Stimulated activated CD8-positive, alpha-beta memory T cell treated with anti-CD3 and anti-CD28 coated beads, Interleukin-7, amount 100 ng/mL, for 4 hours (primary cell): ENCODE data around the gene MAP3K5.
"Not testable (repeated sequence)": the region's sequence is repeated elsewhere in the genome, so short reads cannot be mapped to it uniquely, and the experiment has no call there.

Experiments
- DNase-seq, 2 donors: peaks; one replicate each; pipeline ENCODE4 v3.0.0-alpha.2; 2020; ENCODE audit warnings: low read depth in 2 of 2

The MAP3K5 gene

DNA sequence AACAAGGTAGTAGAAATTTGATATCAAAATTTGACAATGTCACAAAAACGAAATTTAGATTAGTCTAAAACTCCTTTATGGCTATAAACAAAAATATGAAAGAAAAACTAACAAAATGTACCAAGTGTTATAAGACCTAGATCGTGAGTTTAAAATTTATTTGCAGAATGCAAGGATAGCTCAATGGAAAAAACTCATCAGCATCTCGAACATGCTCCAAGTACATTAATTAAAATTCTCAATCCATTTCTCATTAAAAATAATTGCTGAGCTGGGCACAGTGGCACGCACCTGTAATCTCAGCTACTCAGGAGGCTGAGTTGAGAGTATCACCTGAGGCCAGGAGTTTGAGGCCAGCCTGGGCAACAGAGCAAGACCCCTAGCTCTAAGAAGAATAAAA lies 70.8 kb downstream of the MAP3K5 start:
- no peak for DNase-seq

DNA sequence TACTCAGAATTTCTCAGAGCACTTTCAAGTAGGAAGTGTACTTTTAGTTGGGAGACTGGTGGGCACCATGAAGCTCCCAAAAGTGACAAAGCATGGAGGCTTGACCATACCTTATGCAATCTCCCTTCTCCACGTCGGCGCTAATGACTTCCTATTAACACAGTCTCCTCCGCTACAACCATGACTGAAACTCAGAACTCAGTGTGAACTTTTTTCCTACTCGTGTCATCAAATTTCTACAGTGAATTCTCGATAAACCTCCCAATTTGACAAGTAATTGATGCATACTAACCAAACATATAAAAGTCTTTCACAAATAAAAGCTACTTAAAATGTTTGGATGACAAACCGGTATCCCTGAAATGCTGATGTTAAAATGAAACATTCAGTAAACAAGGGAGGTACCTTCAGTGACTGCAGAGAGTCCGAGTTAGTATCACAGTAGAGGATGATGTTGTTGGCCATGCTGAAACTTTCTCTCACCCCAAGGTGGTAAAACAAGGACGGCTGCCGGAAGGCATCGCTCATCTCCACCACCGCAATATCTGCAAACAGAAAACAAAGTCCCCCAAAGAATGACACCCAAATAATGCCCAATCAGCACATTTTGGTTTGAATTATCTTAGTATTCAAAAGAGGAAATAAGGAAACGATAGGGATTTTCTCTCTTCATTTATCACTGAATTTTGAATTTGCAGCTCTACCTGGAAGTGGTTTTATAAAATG lies 72.1 kb downstream of the MAP3K5 start:
- DNase-seq, result no peak

DNA sequence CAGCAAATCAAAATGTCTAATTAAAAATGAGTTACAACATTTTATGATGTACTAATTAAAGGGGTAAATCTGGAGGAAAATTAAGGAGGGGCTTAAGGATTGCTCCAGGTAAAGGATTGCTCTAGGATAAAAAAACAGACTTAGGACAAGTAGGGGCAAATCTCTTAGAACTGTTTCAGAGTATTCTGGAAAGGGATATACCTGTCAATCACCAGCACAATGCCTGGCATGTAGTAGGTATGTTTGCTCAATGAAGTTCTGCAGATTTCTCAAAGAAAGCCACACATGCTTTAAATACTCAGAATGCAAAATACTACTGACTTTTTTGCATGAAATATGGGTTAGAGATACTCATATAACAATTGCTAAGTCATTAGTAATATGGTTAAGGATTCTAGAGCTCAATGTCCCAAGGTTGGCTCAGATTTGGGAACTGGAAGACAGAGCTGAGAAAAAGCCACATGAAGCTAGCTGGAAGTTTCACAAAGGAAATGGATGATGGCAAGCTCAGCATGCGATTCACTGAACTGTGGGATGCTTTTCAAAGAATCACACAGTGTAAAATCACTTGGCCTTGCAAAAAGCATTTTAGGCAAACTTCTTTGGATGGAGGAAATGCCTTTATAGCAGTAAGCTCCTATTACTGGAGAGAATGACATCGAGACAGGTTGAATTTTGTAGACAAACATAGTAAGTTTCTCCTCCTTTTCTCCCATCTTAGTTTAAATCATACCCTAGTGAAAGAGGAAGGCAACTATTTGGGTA lies 72.8 kb downstream of the MAP3K5 start:
- no peak for DNase-seq

DNA sequence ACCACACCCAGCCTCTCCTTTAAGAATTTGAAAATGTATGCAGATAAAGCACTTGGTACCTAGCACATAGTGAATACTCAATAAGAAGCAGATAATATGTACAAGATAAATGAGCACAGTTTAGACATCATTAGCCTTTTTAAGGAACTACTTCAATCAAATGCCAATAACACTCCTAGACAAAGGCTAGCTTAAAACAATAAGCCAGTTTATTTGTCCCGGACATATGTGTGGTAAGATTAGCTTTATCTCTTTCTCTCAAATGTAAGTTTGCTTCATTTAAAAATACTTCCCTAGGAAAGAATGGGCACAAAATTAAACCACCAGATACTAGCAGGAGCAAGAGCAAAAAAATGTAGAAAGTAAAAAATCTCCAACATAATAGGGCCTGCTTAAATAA lies 73.8 kb downstream of the MAP3K5 start:
- DNase-seq, result no peak

DNA sequence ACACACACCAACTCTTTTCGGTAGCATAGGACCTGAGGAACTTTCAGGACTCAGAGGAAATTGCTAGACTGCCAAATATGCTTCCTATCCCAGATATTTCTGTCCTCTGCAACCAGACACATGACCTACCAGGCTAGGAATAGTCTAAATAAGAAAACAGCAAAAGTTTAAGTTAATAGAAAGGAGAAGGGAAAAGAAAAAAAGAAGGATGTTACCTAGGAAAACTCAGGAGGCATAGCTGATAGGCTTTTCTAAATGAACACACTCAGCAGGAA lies 74.6 kb downstream of the MAP3K5 start:
- no peak for DNase-seq

DNA sequence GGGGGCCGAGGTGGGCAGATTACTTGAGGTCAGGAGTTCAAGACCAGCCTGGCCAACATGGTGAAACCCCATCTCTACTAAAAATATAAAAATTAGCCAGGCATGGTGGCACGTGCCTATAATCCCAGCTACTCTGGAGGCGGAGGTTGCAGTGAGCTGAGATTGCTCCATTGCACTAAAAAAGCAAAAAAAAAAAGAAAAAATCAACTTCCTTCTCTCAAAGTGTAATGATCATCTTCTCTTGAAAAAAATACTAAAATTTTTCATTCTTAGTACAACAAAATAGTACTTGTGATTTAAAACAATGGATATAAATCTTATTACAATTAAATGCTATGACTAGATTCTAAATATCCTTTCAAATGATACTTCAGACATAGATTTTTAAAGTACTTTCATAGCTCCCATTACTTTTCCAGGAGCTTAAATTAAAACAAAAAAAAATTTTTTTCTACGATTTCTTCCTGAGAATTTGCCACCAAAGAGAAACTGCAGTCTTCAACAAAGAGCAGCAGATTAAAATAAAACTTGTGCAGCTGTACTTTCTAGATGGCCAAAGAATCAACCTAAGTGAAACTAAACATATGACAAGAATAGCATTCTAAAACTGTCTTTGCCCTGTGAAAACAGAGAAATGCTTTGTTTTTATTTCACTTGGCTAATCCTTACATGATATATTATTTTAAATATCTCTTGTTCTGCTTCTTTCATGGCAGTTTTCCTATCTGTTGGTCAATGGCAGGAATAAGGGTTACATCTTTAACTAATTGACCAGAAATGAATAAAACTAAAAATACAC lies 75.2 kb downstream of the MAP3K5 start:
- no peak for DNase-seq

DNA sequence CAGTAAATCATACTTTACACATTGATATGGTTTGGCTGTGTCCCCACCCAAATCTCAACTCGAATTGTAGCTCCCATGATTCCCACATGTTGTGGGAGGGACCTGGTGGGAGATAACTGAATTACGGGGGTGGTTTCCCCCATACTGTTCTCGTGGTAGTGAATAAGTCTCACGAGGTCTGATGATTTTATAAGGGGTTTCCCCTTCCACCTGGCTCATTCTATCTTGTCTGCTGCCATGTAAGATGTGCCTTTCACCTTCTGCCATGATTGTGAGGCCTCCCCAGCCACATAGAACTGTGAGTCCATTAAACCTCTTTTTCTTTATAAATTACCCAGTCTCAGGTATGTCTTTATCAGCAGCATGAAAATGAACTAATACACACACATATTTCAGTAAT lies 79.6 kb downstream of the MAP3K5 start:
- not testable (repeated sequence) for DNase-seq

DNA sequence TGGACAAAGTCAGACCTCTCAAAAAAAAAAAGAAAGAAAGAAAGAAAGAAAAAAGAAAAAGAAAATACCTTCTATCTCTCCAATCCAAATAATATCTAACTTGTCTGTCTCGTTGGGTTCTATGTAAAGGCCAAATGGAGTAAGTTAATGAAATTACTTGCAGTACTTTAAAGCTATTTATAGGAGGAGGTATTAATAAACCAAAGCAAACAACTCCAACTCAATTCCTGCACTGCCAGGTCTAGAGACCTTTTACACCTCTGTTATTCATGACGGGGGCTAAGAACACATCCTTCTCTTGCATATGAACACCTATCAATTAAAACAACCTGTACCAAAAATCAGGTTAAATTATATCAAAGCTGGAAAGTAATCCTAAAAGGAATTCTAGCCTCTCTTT lies 80.6 kb downstream of the MAP3K5 start:
- DNase-seq, result no peak

DNA sequence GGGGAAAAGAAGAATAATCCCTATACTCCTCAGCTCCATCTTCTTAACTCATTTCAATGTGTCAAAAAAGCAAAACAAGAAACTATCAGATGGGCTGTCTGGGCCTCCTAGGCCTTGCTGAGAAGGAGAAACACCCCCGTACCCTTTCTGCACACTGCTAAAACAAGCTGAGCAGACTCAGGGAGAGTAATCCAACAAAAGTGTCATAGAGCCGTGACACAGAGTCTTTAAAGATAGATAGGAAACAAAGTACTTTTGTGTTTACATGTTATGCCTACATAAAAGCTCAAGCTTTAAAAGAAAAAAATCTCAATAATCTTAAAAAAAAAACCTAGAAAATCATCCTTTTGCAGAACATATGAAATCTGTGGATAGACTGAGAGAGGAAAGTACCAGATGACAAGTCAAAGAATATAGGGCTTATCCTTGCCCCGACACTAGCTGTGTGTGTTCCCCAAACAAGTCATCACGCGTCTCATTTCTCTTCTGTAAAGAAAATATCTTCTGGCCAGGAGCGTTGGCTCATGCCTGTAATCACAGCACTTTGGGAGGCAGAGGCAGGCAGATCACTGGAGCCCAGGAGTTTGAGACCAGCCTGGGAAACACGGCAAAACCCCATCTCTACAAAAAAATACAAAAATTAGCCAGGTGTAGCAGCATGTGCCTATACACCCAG lies 81.3 kb downstream of the MAP3K5 start:
- no peak for DNase-seq

DNA sequence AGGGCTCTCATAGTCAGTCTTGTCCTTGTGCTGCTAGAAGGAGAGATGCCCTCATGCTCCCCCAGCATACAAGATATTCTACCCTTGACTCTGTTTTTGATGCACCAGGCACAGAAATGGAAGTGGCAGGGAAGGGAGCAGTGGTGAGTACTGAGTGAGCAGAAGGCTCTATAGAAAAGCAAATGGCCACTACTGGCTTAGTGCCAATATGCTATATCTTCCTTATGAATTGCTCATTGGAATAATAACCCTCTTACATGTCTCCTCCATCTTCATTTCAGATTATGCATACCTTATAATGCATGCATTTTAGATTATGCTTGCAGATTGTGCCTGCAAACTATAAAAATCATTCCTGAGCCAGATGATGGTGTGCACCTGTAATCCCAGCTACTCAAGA lies 82.8 kb downstream of the MAP3K5 start:
- DNase-seq, result no peak

DNA sequence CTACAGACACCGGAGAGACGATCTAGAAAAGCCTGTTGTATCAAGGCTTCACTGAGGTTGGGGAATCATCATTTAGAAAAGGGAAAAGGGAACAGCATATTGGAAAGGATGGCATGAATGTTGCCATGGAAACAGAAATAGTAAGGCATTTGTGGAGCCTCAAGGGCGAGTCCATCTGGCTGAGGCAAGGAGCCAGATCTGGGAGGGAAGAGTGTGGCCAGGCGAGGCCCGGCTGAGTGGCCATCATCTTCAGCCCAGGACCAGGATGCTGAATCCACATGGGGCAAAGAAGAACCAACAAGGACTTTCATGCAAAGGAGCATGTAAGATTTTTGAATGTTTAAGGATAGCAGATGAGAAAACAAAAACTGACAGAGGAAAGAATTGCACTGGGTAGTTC lies 85.8 kb downstream of the MAP3K5 start:
- no peak for DNase-seq

DNA sequence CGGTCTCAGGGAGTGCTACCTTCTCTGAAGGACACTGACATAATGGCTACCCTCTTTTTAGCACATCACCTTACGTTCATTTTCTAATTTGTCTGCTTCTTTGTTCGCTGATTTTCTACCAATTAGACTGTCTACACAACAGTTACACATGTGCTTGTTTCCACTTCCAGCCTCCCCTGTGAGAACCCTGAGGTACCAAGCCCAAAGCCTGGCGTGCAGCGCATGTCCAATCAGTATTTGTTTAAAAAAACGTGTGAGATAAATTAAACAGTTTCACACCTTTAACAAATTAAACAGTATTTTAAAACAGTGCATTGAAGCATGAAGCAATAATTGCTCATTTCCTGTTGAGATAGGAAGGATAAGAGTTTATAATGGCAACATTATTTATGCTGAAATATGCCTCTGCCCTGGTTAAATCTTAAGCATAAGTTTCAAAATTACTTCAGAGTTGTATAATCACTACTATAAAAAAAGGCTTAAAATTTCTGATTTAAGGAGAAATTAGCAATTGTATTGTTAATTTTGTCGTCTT lies 88.9 kb downstream of the MAP3K5 start:
- no peak for DNase-seq

DNA sequence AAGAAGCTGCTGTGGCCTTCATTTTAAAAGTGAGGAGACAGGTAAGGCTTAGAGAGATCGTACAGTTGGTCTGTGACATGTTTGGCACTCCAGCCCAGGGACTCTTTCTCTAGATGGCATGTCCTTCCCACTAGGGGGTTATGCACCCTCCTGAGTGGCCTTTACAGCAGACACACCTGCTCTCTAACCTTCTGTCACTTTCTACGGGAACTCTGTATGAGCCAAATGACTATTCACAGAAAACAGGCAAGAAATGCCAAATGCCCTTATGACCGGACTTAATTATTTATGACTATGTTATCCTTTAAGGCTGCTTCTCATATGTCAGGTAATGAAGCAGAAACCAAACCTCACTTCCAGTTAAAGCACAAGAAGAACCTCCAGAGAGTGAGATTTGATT lies 91.2 kb downstream of the MAP3K5 start:
- DNase-seq, result no peak

DNA sequence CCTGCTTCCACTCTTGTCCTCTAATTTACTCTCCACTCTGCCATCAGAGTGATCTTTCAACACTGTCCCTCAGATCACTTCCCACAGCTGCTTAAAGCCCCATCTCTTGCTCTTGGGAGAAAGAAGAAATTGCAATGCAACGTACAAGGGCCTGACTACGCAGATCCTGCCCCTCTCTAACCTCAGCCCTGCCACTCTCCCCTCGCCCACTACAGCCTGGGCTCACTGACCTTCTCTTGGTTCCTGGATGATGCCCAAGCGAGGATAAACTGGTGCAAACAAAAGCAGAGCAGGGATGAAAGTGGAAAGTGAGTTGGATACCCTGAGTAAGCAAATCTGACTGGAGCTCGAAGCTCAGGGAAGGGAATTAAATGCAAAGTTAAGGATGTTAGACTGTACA lies 92.9 kb downstream of the MAP3K5 start:
- DNase-seq, result no peak

DNA sequence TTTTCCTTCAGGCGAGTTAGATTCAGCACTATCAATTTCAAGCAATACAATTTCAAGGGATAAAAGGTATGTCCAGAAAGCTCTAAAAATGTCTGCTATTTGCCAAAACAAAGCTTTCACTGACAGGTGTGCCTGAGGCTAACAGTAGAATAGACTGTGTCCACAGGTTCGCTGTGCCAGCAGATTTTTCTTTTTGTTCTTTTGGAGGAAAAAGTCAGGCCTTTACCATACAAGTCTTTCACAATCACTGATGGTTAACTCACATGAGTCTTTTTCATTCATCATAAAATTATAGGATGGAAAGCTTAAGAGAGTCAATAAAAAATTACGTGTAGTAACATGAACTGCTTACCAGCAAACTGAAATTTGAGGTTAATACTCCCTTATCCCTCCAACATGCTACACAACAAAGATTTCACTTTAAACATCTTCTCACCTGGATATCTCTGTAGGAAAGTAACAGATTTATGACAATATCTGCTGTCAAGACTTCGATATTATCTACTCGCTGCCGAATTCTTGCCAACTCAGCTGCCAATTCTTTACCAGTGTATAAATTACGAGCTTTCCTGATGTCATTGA lies 95.4 kb downstream of the MAP3K5 start:
- no peak for DNase-seq

DNA sequence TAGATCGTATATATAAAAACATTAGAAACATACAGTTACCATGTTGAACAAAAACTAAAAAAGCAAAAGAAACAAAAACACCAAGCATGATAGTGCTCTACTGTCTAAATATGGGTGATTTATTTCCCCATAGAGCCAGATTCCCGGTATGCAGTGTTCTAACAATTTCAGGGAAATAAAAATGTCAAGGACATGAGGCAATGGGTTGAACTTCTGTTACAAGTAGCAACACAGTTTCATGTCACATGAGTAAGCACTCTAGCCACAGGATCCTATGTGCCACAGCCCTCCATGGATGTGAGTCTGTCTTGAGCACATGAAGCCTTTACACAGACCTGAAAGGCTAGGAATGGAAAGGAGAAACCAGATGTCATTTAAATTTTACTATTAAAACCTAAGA lies 96.0 kb downstream of the MAP3K5 start:
- DNase-seq, result no peak

DNA sequence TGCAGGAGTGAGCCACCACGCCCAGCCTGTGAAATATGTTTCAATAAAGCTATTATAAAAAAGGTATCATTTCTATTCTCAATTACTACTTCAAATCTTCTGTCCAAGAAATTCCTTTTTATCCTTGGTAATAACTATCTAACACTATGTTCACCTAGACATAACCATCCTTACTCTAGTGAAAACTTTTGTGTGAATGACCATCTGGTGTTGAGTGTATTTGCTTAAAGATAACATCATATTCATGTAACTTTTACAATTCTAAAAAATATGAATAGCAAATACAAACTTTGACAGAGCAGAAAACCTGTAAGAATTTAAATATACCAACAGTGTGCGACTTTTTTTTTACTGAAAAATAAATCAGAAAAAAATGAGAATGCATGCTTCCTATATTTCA lies 96.9 kb downstream of the MAP3K5 start:
- DNase-seq, result no peak

DNA sequence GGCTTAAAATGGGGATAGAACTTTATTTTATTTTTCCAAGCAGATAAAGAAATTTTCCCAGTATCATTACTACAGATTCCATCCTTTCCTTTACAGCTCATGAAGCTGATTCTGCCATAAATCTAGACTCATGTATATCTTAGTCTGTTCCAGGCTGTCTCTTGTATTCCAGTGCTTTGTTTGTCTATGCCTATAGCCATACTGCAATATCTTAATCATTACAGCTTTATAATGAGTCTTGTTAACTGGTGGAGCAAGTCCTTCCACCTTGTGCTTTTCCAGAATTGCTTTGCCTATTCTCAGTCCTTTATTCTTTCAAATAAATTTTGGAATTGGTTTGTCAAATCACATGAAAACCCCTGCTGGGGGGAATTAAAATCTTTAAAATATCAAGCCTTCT lies 99.2 kb downstream of the MAP3K5 start:
- DNase-seq, result no peak

DNA sequence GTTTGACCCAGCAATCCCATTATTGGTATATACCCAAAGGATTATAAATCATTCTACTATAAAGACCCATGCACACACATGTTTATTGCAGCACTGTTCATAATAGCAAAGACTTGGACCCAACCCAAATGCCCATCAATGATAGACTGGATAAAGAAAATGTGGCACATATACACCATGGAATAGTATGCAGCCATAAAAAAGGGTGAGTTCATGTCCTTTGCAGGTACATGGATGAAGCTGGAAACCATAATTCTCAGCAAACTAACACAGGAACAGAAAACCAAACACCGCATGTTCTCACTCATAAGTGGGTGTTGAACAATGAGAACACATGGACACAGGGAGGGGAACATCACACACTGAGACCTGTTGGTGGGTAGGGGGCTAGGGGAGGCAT lies 104.4 kb downstream of the MAP3K5 start:
- DNase-seq, result not testable (repeated sequence)

DNA sequence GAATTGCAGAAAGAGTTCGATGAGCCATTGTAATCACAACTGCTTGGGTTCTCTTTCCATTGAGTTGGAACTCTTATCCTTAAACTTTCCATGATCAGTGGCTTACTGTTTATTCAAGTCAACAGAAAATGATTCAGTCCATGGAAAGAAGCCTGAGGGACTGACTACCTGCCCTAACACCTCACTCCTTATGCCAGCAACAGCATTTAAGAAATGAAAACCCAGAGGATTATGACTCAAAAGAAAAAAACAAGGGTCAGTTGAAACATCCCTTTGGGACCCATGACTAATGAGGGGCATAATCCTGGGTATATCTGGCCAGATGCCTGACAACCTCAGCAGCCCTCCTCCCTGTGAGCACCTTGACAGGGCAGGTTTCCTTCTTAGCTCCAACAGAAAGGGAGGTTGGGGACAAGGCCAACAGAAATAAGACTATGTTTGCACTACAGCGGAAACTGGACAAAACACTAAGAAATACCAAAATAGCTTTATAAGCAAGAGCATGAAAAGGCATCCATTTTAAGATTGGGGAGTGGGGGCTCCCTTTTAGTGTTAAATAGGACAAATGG lies 106.7 kb downstream of the MAP3K5 start:
- DNase-seq, result no peak

DNA sequence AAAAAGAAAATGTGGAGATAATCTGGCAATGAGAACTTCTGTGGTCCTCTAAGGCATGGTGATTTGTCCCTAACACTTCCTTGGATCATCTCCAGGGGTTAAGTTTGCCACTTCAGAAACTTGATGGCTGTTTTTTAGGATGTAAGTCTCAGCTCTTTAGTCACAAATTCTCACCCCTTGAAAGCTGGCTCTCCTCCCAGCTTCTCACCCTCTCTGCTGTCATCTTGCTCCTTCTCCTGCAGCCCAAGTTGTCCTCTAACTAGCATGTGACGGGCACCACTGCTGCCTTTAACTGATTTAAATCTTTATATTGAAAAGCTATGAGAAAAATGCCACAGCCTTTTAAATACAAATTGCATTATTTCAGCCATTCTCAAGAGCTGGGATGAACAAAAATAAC lies 107.8 kb downstream of the MAP3K5 start:
- no peak for DNase-seq
